K562 (cell line): ENCODE data around the gene CENPX.

Experiments used
- CEBPB ChIP-seq: fragments of 450-650 bp; IDR thresholded peaks from 2 replicates; pipeline ENCODE4 v1.6.1; 2016; ENCODE audit warnings: missing genetic modification characterization, missing compliant biosample characterization
- CTCF ChIP-seq, 3 experiments: IDR thresholded peaks in 2 of 3; conservative IDR thresholded peaks in 1 of 3; 2 replicates each; pipeline ENCODE4 v1.5.1; 2011 to 2012; ENCODE audit warnings: low read length in 3 of 3, mild to moderate bottlenecking in 3 of 3, control low read depth in 2 of 3, improper control_type of control experiment in 1 of 3, inconsistent platforms in 1 of 3, low read depth in 1 of 3, mixed read lengths in 1 of 3, moderate library complexity in 1 of 3; ENCODE audit not compliant: insufficient read depth in 2 of 3
- DEAF1 ChIP-seq: fragments of 450-650 bp; formaldehyde crosslinking; IDR thresholded peaks from 2 replicates; pipeline ENCODE4 v1.4.0; 2020; ENCODE audit warnings: mild to moderate bottlenecking, moderate library complexity
- EZH2 ChIP-seq: IDR thresholded peaks from 2 replicates; pipeline ENCODE4 v1.6.1; 2012; ENCODE audit warnings: low read depth, mild to moderate bottlenecking, inconsistent platforms, low read length, borderline replicate concordance
- FOXJ3 ChIP-seq: sonication (generic); formaldehyde crosslinking; IDR thresholded peaks from 2 replicates; pipeline ENCODE4 v1.4.0; 2020; ENCODE audit warnings: mild to moderate bottlenecking, missing genetic modification reagents
- GATA2 ChIP-seq: sonication (generic); formaldehyde crosslinking; IDR thresholded peaks from 2 replicates; pipeline ENCODE4 v1.4.0; 2020; ENCODE audit warnings: mild to moderate bottlenecking, missing genetic modification reagents
- KAT7 ChIP-seq: sonication (generic); formaldehyde crosslinking; IDR thresholded peaks from 2 replicates; pipeline ENCODE4 v1.8.0; 2022; ENCODE audit warnings: missing genetic modification reagents, mild to moderate bottlenecking, borderline replicate concordance
- NFRKB ChIP-seq: fragments of 450-650 bp; IDR thresholded peaks from 2 replicates; pipeline ENCODE4 v1.6.1; 2016; ENCODE audit warnings: low read depth
- PHF20 ChIP-seq: fragments of 450-650 bp; IDR thresholded peaks from 2 replicates; pipeline ENCODE4 v1.6.1; 2018; ENCODE audit not compliant: partially characterized antibody
- POLR2A ChIP-seq: fragments of 450-650 bp; conservative IDR thresholded peaks from 2 replicates; pipeline ENCODE4 v1.6.1; 2016
- SIN3A ChIP-seq, 2 experiments: fragments of 150-350 bp in 1 of 2; IDR thresholded peaks; 2 replicates each; pipeline ENCODE4 v1.6.1; 2011 to 2016; ENCODE audit warnings: borderline replicate concordance in 2 of 2, low read depth in 2 of 2, low read length in 2 of 2, mild to moderate bottlenecking in 2 of 2, moderate library complexity in 2 of 2; ENCODE audit not compliant: control insufficient read depth in 1 of 2
- XRCC4 ChIP-seq: IDR thresholded peaks from one replicate; pipeline ENCODE4 v1.6.1; 2011; ENCODE audit not compliant: insufficient read depth, insufficient read length; ENCODE audit errors: extremely low read depth
- YBX1 ChIP-seq: fragments of 450-650 bp; IDR thresholded peaks from 2 replicates; pipeline ENCODE4 v1.7.1; 2016; ENCODE audit warnings: mild to moderate bottlenecking

GRCh38 chr17:82011617-82012187 lies 11.0 kb downstream of the CENPX start:
- TF ChIP-seq DEAF1 (CRISPR knock-in tag) (no peak), EZH2 (no peak), CEBPB (tag) (no peak), KAT7 (CRISPR knock-in tag) (no peak), POLR2A (no peak), PHF20 (no peak), NFRKB (no peak), SIN3A (IDR thresholded peaks at IDR 0.05; ENCODE audit: borderline replicate concordance in 2 of 2, control insufficient read depth in 1 of 2, low read depth in 2 of 2, low read length in 2 of 2) (no peak), YBX1 (no peak), GATA2 (CRISPR knock-in tag) (no peak), CTCF (IDR thresholded peaks at IDR 0.05 in 2 of 3, conservative IDR thresholded peaks at IDR 0.05 in 1 of 3; ENCODE audit: insufficient read depth in 2 of 3, low read depth in 1 of 3, low read length in 3 of 3) (no peak), XRCC4 (no peak), FOXJ3 (no peak)
